GM12801 (cell line): ENCODE data around the gene KANK4.

Source experiments
- TF ChIP-seq, protein P1 (sequence below): IDR thresholded peaks from one replicate; pipeline ENCODE4 v1.5.1; 2011; ENCODE audit warnings: control low read depth; ENCODE audit not compliant: insufficient read length; ENCODE audit errors: extremely low read depth

KANK4 gene

GRCh38 chr1:62346886-62347285 is 27.7 kb upstream of the KANK4 start:
- TF ChIP-seq, protein P1, sequence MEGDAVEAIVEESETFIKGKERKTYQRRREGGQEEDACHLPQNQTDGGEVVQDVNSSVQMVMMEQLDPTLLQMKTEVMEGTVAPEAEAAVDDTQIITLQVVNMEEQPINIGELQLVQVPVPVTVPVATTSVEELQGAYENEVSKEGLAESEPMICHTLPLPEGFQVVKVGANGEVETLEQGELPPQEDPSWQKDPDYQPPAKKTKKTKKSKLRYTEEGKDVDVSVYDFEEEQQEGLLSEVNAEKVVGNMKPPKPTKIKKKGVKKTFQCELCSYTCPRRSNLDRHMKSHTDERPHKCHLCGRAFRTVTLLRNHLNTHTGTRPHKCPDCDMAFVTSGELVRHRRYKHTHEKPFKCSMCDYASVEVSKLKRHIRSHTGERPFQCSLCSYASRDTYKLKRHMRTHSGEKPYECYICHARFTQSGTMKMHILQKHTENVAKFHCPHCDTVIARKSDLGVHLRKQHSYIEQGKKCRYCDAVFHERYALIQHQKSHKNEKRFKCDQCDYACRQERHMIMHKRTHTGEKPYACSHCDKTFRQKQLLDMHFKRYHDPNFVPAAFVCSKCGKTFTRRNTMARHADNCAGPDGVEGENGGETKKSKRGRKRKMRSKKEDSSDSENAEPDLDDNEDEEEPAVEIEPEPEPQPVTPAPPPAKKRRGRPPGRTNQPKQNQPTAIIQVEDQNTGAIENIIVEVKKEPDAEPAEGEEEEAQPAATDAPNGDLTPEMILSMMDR = no peak

DNA sequence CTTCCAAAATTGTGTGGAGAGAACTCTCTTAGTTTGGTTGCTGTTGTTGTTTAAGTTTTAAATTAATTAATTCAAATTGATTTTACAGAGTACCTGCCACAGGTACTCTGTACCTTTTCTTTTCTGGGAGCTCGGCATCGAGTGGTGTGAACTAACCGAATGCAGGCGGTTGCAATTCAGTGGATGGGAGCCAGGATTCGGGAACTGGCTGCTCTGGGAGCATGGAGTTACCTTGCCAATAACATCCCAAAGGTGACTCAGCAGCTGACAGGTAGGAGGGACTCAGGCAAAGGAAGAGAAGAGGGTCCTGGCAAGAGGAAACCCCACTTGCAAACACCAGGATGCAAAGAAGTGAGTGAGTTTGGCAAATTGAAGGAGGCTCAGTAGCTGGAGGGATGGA is 24.7 kb upstream of the KANK4 start:
- TF ChIP-seq, protein P1 = no peak

DNA sequence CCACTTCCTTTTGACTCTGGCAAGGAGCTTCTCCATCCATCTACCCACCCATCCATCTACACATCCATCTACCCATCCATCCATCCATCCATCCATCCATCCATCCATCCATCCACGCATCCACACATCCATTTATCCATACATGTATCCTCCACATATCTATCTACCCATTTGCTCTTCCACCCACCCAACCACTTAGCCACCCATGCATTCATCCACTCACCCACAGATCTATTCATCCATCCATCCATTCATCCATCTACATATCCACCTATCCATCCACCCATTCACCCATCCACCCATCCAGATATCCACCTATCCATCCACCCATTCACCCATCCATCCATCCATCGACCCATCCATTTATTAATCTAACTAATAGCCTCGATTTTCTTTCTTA is 23.0 kb upstream of the KANK4 start:
- TF ChIP-seq, protein P1 = no peak

DNA sequence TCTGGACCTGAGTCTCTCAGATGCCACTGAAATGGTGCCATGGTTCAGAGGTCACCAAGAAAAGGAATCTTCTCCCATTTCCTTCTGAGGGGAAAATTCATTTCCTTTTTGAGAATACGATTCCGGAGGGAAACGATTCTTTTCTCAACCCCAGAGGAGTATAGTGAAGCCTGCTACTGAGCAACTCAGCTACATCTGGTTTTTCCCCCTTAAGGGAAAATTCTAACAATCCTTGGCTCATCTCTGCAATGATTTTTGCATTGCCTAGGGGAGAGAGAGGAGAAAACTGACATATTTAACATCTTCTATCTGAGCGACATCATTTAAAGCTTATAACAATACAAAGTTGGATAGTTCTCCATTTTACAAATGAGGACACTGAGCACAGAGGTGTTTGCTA is 22.4 kb upstream of the KANK4 start:
- TF ChIP-seq, protein P1 = no peak

- TF ChIP-seq, protein P1 = no peak
Observed at GRCh38 chr1:62341089-62341488, 21.9 kb upstream of the KANK4 start.

DNA sequence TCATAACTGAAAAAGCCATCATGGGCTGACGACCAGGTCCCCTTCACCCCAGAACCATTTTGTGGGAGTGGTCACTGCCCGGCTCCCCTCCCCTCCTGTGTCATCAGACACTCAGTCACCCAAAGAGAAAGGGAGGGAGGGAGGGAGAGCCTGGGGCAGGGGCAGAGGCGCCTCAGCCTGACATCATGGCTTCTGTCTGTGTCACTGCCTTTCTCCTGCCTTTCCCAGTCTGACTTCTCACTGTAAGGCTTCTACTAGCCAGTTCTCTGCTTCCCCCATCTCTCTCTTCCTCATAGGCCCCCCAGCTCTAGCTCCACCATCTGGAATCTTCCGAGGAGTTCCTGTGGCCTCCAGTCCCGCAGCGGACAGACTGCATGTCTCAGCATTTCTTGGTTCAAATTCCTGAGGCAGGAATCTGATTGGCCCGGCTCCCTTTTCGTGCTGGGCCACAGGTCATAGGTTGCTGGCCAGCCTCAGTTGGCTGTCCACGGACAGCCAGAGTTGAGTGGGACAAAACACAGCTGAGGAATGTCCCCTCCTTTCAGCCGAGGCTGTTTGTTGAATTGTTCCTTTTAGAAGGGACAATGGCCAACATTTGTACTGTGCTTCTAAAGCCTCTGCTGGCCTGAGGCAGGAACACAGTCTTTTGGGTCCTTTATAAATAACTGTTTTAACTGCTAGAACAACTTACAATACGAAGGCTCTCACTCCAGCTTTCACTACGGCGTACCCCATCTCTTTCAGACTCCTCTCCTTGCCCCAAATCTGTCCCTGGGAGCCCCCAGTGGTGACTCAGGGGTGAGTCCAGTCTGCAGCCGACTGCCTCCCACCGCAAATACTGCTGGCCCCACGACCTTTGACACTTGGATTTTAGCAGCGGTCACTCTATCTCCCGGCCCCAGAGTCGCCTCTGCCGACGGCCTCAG is 18.7 kb upstream of the KANK4 start:
- TF ChIP-seq, protein P1 = no peak

DNA sequence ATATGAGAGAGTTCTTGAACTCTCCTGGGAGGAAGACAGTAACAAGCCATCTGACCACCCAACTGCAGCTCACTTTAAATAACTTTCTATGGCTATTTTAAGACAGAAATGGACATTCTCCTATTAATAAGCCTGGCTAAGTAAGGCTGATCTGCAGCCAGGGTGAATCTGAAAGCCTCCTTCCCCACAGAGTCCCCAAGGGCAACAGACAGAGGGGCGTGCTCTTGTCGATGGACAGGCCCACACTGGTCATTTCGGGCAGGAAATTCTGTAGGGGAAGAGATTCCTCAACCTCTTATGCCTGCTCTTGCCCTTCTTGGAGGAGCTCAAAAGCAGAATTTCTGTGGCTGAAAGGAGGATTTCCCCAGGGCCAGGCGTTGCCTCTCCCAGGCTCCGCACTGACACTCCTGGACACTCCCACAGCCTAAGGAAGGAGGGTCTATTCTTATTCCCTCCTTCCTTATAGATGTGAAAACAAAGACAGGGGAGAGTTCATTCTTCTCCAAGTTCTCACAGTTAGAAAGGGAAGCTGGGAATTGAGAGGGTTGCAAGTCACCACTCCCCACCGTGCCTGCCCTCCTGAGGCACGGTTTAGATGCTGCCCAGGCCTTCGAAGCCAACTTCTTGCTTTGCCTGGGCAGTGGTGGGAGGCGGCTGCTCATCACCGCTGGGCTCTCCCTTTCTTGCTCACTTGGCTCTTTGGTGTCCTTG is 17.9 kb upstream of the KANK4 start:
- TF ChIP-seq, protein P1 = no peak
